HUDEP-2 (cell line): ENCODE results near the gene PRPS1.
"Not testable (repeated sequence)": the region's sequence is repeated elsewhere in the genome, so short reads cannot be mapped to it uniquely, and the experiment has no call there.

Source experiments
- DNase-seq, 76 experiments: peaks; one replicate each; lab custom pipeline; 2025; ENCODE audit not compliant: unreplicated experiment in 76 of 76; lab: John Stamatoyannopoulos, UW

The PRPS1 gene

DNA sequence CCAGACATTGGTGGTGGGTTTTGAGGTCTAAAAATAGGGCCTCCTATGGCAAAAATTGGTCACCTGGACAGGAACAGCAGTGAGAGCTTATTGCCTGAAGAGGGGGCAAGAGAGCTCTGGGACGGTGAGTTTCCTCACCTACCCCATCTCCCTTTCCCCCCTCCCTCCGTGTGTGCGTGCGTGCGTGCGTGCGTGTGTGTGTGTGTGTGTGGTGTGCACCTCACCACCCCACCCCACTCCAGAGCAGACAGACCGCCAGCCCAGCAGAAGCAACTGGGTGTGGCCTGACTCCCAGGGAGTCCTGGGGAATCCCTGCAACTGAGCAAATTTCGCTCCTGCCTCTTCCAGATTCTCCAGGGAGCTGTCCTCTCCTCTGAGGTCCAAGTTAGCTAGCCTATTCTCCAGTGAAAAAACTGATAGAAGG lies 44.7 kb downstream of the PRPS1 start:
- DNase-seq: peak in 73 of 76 experiments; percentile 3 to 86 (median 69)

GRCh38 chrX:107673431-107673830 lies 45.1 kb downstream of the PRPS1 start:
- DNase-seq: peak in 2 of 76 experiments; percentile 3 to 31

GRCh38 chrX:107673933-107674479 lies 45.7 kb downstream of the PRPS1 start:
- peak in 75 of 76 experiments; percentile 4 to 92 (median 82) for DNase-seq

DNA sequence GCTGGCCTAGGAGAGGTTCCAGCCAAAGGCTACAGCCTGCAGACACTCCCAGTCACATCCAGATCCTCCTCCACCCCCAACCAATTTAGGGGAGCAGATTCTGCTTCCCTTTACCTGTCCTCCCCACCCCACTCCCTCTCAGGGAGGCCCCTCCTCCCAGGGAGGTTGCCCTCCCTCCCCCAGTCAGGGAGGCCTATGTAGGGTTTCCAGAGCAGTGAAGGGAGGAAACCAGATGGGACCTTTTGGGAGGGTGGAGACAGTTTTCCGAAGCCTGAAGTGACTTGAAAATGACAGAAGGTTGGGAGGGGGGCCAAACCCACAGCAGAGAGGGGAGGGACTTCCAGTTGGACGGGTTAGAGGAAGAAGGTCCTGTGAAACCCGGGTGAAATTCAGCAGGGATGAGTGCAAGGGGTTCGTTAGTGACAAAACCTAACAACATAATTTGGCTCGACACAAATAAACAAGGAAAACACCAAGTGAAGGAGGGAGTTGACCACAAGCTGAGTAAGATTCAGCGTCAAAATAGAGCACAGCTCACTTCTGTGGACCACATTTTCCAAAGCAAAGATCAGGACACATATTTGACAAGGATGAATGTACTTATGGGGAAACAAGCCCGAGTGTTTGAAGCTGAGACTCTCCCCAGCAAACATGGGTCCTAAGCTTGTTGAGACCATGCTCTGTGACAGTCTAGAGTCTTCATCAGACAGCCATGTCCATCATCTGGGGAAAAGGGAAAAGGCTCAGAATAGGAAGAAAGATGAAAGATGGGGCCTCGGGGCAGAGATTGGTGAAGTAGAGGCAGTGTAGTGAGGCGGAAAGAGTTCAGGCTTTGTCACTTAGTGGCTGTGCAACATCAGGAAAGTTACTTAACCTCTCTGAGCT lies 46.4 kb downstream of the PRPS1 start:
- peak in 74 of 76 experiments; percentile 4 to 87 (median 70) for DNase-seq

DNA sequence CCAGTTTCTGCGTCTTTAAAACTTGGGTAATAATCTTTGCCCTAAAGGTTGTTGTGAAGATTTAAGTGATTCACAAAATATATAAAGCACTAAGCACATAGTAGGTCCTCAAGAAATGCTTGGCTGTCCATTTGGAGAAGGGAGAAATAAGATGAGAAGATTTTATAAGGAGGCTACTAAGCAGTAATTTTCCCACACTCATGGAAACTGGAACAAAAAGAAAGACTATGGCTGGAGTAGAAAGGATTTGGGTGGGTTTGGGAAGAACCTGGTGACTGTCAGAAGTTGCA lies 47.0 kb downstream of the PRPS1 start:
- DNase-seq: peak in 1 of 76 experiments; percentile 16

DNA sequence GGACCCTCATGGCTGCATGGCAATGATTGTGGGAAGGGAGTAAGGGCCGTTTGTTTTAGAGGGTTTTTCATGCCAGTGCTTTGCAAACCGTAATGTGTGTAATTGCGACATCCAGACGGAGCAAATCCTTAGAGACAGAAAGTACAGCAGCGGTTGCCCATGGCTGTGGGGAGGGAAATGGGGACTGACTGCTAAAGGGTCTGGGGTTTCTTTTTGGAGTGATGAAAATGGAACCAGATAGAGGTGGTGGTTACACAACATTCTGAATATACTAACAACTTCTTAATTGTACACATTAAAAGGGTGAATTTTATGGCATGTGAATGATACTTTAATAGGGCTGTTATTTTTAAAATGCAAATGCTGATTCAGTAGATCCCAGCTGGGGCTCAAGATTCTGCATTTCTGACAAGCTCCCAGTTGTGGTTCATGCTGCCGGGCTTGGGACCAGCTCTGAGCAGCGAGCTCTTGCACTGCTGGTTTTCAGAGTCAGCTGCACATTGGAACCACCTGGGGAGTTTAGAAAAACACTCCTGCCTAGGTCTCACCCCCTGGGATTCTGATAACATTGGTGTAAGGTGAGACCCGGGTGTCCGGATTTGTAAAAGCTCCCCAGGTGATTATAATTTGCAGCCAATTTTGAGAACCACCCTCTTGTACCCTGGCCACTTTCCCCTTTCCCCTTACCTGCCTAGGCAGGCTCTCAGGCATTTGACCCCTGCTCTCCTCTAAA lies 47.7 kb downstream of the PRPS1 start:
- DNase-seq: peak in 28 of 76 experiments; percentile 0 to 28 (median 4)

GRCh38 chrX:107676559-107677378 lies 48.5 kb downstream of the PRPS1 start:
- DNase-seq: peak in 74 of 76 experiments; percentile 2 to 89 (median 69)

- DNase-seq: no peak
These were observed 49.2 kb downstream of the PRPS1 start for GRCh38 chrX:107677501-107677901.

- DNase-seq: no peak
These were observed 49.6 kb downstream of the PRPS1 start for GRCh38 chrX:107677909-107678308.

- DNase-seq: peak in 65 of 76 experiments; percentile 0 to 65 (median 38)
These were observed 50.8 kb downstream of the PRPS1 start for GRCh38 chrX:107678957-107679740.

DNA sequence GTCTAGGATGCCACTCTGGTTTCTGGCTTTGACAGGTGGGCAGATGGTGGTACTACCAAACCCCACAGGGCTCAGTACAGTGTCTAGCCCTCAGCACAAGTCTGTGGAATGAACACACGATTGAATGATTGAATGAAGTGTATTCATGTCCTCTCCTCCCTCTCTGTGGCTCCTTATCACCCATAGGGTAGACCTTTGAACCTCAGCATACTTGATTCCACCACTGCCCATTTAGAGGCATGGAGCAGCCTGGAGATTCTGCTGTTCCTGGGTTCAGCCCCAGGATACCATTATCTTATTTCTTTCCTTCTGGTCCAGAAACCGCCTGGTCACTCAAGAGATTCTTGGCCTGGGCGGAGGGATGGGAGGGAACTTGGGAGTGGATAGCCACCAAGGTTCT lies 53.9 kb downstream of the PRPS1 start:
- DNase-seq: no peak

DNA sequence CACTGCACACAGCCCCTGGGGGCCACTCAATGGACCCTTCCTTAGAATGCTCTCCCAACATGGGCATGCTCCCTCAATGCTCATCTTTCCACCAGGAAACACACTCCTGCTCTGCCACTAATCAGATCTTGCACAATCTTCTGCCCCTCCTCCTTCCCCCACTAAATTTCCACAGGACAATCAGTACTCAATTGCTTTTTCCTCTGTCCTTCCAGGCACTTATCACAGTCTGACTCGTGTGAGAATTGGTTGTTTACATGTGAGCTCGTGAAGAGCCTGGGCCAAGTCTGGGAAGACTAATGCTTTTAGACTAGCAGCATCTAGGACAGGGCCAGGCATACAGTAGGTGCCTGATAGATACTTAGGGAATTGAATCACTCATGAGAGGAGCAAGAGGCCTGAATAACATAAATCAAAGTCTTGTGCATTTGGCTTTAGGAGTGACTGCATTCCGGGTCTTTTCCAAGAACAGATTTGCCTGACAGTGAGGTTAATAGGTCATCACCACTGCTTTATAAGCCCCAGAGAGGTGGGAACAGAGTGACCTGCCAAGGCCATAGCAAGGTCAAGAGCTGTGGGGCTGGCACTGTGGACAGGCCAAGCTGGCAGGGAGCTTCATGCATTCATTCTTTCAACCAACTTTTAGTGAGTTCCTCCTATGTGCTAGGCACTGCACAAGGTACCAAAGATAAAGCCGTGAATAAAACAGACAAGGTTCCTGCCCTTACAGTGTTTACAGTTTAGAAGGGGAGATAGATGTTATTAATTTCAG lies 55.0 kb downstream of the PRPS1 start:
- DNase-seq: no peak

DNA sequence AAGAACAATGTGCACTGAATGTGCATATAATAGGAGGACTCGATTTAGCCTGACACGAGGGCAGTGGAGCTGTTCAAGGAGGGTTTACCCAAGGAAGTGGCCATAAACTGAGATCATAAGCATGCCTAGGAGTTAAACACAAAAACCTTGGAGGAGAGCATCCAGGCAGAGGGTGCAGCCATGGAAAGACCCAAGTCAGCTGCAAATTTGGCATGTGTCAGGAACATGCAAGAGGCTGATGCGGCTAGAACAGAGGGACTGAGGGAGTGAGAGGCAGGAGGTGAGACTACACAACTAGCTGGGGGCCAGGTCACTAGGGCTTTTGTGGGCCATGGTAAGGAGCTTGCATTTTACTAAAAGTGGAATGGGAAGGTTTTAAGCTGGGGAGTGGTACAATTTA lies 55.6 kb downstream of the PRPS1 start:
- DNase-seq: no peak

- DNase-seq: peak in 60 of 76 experiments; percentile 0 to 61 (median 24)
These were observed 56.7 kb downstream of the PRPS1 start for GRCh38 chrX:107684956-107685385.

GRCh38 chrX:107685586-107685985 lies 57.3 kb downstream of the PRPS1 start:
- not testable (repeated sequence) for DNase-seq

GRCh38 chrX:107686026-107686425 lies 57.7 kb downstream of the PRPS1 start:
- DNase-seq: no peak

DNA sequence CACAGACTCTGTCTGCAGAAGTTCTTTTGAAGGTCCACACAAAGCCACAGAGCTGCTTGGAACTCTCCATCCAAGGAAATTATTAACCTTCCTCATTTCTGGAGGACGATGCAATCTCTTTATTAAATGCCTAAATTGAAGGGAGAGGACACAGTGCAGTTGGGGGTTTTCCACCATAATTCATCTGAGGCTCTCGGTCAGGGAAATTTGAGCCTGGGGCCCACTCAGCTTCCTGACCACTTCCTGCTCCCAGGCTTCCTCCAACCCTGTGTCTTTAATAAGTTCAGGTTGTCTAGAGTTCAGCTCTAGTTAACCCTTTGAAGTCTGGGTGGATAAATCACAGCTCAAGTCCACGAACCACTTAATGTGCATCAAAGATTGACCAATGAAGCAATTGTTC lies 58.5 kb downstream of the PRPS1 start:
- no peak for DNase-seq

- DNase-seq: no peak
These were observed 59.1 kb downstream of the PRPS1 start for GRCh38 chrX:107687445-107687844.

GRCh38 chrX:107691024-107691448 lies 62.7 kb downstream of the PRPS1 start:
- DNase-seq: peak in 52 of 76 experiments; percentile 0 to 64 (median 23)
